CD14-positive monocyte (primary cell): ENCODE data around the gene ERCC6L2. TPM values are rescaled to one million over a fixed set of nuclear protein-coding genes. Genes with fewer than 3 reads are reported as not detected.

Experiments used
- DNase-seq, 3 donors: peaks; one replicate each; pipeline ENCODE4 v3.0.0-alpha.2; 2011 to 2022
- H2AFZ ChIP-seq: 2 replicates; pipeline ENCODE4 v1.6.0; 2012; ENCODE audit warnings: mild to moderate bottlenecking, low read depth, low read length, inconsistent platforms; ENCODE audit not compliant: insufficient read depth, poor library complexity, severe bottlenecking
- H3K27ac ChIP-seq, 2 donors: 1 replicate in 1 of 2; 2 replicates in 1 of 2; pipeline ENCODE4 v1.5.1; 2012 to 2013; ENCODE audit warnings: low read length in 2 of 2, control low read depth in 1 of 2, inconsistent platforms in 1 of 2, low read depth in 1 of 2, mild to moderate bottlenecking in 1 of 2
- H3K27me3 ChIP-seq, 2 donors: one replicate each; pipeline versions ENCODE4 v1.6.0 to v1.6.1; 2011 to 2013; ENCODE audit warnings: low read length in 2 of 2; ENCODE audit not compliant: control insufficient read depth in 2 of 2, insufficient read depth in 2 of 2
- H3K36me3 ChIP-seq, 2 donors: replicated peaks in 1 of 2; 1 replicate in 1 of 2; 2 replicates in 1 of 2; pipeline versions ENCODE4 v1.5.1 to v1.6.1; 2012 to 2013; ENCODE audit warnings: low read length in 2 of 2, control low read depth in 1 of 2, inconsistent platforms in 1 of 2, mild to moderate bottlenecking in 1 of 2; ENCODE audit not compliant: insufficient read depth in 2 of 2, control insufficient read depth in 1 of 2
- H3K4me1 ChIP-seq, 2 donors: 1 replicate in 1 of 2; 2 replicates in 1 of 2; pipeline versions ENCODE4 v1.5.1 to v1.6.1; 2012 to 2013; ENCODE audit warnings: low read length in 2 of 2, control low read depth in 1 of 2, inconsistent platforms in 1 of 2, mild to moderate bottlenecking in 1 of 2, moderate library complexity in 1 of 2; ENCODE audit not compliant: insufficient read depth in 2 of 2, control insufficient read depth in 1 of 2
- H3K4me2 ChIP-seq: replicated peaks from 2 replicates; pipeline ENCODE3; 2012; ENCODE audit warnings: low read length, moderate library complexity, mild to moderate bottlenecking; ENCODE audit not compliant: poor library complexity, severe bottlenecking; ENCODE audit errors: extremely low read depth
- H3K4me3 ChIP-seq, 3 experiments: fragments of 200-600 bp in 1 of 3; sonication (generic) in 1 of 3; replicated peaks in 1 of 3; 1 replicate in 2 of 3; 2 replicates in 1 of 3; pipeline ENCODE4 v1.5.1; 2011 to 2013; ENCODE audit warnings: low read length in 3 of 3, mild to moderate bottlenecking in 3 of 3, control low read depth in 2 of 3, low read depth in 2 of 3, inconsistent platforms in 1 of 3, moderate library complexity in 1 of 3
- H3K79me2 ChIP-seq: 2 replicates; pipeline ENCODE4 v1.6.0; 2012; ENCODE audit warnings: mild to moderate bottlenecking, control low read depth, inconsistent platforms, low read length, moderate library complexity; ENCODE audit not compliant: insufficient read depth
- H3K9ac ChIP-seq: 2 replicates; pipeline ENCODE4 v1.6.0; 2017; ENCODE audit warnings: low read length, mild to moderate bottlenecking; ENCODE audit not compliant: insufficient read depth, poor library complexity, severe bottlenecking
- H3K9me3 ChIP-seq, 2 donors: replicated peaks in 1 of 2; 1 replicate in 1 of 2; 2 replicates in 1 of 2; pipeline versions ENCODE4 v1.5.1 to v1.6.1; 2012 to 2013; ENCODE audit warnings: low read length in 2 of 2, control low read depth in 1 of 2; ENCODE audit not compliant: control insufficient read depth in 1 of 2, insufficient read depth in 1 of 2
- H4K20me1 ChIP-seq: 2 replicates; pipeline ENCODE4 v1.6.0; 2012; ENCODE audit warnings: mild to moderate bottlenecking, low read length, control low read depth, moderate library complexity; ENCODE audit not compliant: insufficient read depth
- H3K27ac Mint-ChIP-seq, 7 donors: one replicate each; pipeline ENCODE4 v1.8.0; 2020; ENCODE audit warnings: mild to moderate bottlenecking in 7 of 7, mixed read lengths in 7 of 7, moderate library complexity in 6 of 7, inconsistent platforms in 2 of 7
- H3K27me3 Mint-ChIP-seq, 3 donors: one replicate each; pipeline ENCODE4 v1.8.0; 2021 to 2022; ENCODE audit warnings: low read depth in 3 of 3, mild to moderate bottlenecking in 3 of 3, mixed read lengths in 3 of 3, moderate library complexity in 3 of 3, inconsistent platforms in 1 of 3
- H3K36me3 Mint-ChIP-seq, 2 donors: one replicate each; pipeline ENCODE4 v1.8.0; 2020; ENCODE audit warnings: mixed read lengths in 2 of 2, inconsistent platforms in 1 of 2, mild to moderate bottlenecking in 1 of 2
- H3K4me1 Mint-ChIP-seq: one replicate; pipeline ENCODE4 v1.8.0; 2020; ENCODE audit warnings: mild to moderate bottlenecking, mixed read lengths
- H3K4me3 Mint-ChIP-seq, 2 donors: one replicate each; pipeline ENCODE4 v1.8.0; 2020; ENCODE audit warnings: mild to moderate bottlenecking in 2 of 2, mixed read lengths in 2 of 2, moderate library complexity in 1 of 2
- H3K9me3 Mint-ChIP-seq, 7 donors: one replicate each; pipeline ENCODE4 v1.8.0; 2020 to 2022; ENCODE audit warnings: mixed read lengths in 7 of 7, mild to moderate bottlenecking in 6 of 7, moderate library complexity in 6 of 7, inconsistent platforms in 2 of 7
- CTCF ChIP-seq: fragments of 200-600 bp; IDR thresholded peaks from one replicate; pipeline ENCODE4 v1.8.0; 2022; ENCODE audit warnings: antibody characterized with exemption, mild to moderate bottlenecking
- WGBS: methylation state at CpG from one replicate; pipeline ENCODE4 v1.1.5; 2013; ENCODE audit warnings: missing lambda C conversion rate; ENCODE audit not compliant: insufficient coverage; 5-methylcytosine and 5-hydroxymethylcytosine counted together
- intact Hi-C, 2 donors: fragments of 100-400 bp; cut with micrococcal nuclease; formaldehyde crosslinking; loops; one replicate each; pipeline versions ENCODE4 v1.15.0 to v1.15.1; 2023
- polyA plus RNA-seq, 3 donors: library from polyadenylated mRNA; depleted of rRNA in 1 of 3; unstranded in 2 of 3; stranded (reverse) in 1 of 3; fragments of 300-500 nt in 2 of 3; fragments of >200 nt in 1 of 3; fragmentation: Illumina TruSeq in 2 of 3; gene quantifications; 1 replicate in 2 of 3; 2 replicates in 1 of 3; pipeline ENCODE4 v1.2.3, GENCODE V29; 2012 to 2021

ERCC6L2 gene
- polyA plus RNA-seq, 3 donors, result 7.1 to 18.9 (median 7.2) TPM

DNA sequence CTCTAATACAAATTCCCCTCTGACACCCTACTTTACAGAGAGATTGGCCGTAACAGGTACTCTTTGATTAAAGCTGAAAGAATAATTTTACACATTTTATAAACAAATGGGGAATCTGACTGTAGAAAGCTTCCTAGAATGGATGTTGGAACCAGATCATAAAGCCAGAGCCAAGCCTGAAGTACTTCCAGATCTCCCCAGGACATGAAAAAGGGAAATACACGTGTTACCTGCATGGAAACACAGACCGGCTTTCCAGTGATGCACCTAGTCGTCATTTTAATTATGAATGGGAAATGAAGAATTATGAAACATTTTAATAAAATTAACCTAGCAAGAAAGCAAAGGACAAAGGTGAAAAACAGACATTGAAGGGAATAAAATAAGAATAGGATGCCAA is 66.5 kb downstream of the ERCC6L2 start:
- H3K4me1 ChIP-seq, result no peaks in the 10 kb centered on the region
- DNase-seq, result no peak
- H2AFZ ChIP-seq, result no peak overlapping the region
- no peak overlapping the region for H3K27ac Mint-ChIP-seq
- H3K27ac ChIP-seq, result no peak overlapping the region
- H3K36me3 ChIP-seq, result peaks cover 36 to 72% of the 10 kb centered on the region in 2 donors
- peaks cover 12 to 29% of the 10 kb centered on the region in 2 donors for H3K9me3 ChIP-seq
- intact Hi-C loops, result no loop called here
- H3K4me2 ChIP-seq, result no peak overlapping the region
- WGBS, result no CpG with 5 or more reads among the region's 4 CpGs
- H3K27me3 ChIP-seq, result no peaks in the 10 kb centered on the region
- H3K4me1 Mint-ChIP-seq, result no peaks in the 10 kb centered on the region
- H3K27me3 Mint-ChIP-seq, result no peaks in the 10 kb centered on the region
- H3K9me3 Mint-ChIP-seq, result peaks cover 16 to 49% (median 33%) of the 10 kb centered on the region in 7 donors
- no peak overlapping the region for H3K9ac ChIP-seq
- no peak for TF ChIP-seq CTCF
- peaks cover 85 to 90% of the 10 kb centered on the region in 2 donors for H3K36me3 Mint-ChIP-seq
- no peaks in the 10 kb centered on the region for H4K20me1 ChIP-seq
- no peak overlapping the region for H3K4me3 Mint-ChIP-seq
- H3K79me2 ChIP-seq, result no peaks in the 10 kb centered on the region
- no peak overlapping the region for H3K4me3 ChIP-seq

DNA sequence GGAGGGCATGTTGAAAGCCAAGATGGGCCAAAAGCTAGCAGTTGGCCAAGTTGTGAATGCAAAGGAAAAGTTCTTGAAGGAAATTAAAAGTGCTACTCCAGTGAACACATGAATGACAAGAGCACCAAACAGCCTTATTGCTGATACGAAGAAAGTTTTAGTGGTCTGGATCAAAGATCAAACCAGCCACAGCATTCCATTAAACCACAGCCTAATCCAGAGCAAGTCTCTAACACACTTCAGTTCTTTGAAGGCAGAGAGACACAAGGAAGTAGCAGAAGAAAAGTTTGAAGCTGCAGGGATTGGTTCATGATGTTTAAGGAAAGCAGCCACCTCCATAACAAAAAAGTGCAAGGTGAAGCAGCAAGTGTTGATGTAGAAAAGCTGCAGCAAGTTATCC is 71.6 kb downstream of the ERCC6L2 start:
- peaks cover 17 to 41% of the 10 kb centered on the region in 2 donors for H3K36me3 ChIP-seq

More for the DNA sequence above, 71.6 kb downstream of the ERCC6L2 start:
- no peaks in the 10 kb centered on the region for H4K20me1 ChIP-seq
- H3K4me2 ChIP-seq, result no peak overlapping the region
- TF ChIP-seq CTCF, result no peak
- intact Hi-C loops, result no loop called here
- H3K9ac ChIP-seq, result no peak overlapping the region
- no peaks in the 10 kb centered on the region for H3K27me3 ChIP-seq
- no CpG with 5 or more reads among the region's 1 CpG for WGBS
- DNase-seq, result no peak
- no peak overlapping the region for H3K27ac ChIP-seq
- no peaks in the 10 kb centered on the region for H3K27me3 Mint-ChIP-seq
- H3K4me1 Mint-ChIP-seq, result no peaks in the 10 kb centered on the region
- no peaks in the 10 kb centered on the region for H3K4me1 ChIP-seq
- peaks cover 20 to 52% (median 33%) of the 10 kb centered on the region in 7 donors for H3K9me3 Mint-ChIP-seq
- H3K79me2 ChIP-seq, result no peaks in the 10 kb centered on the region
- H3K4me3 ChIP-seq, result no peak overlapping the region
- no peak overlapping the region for H2AFZ ChIP-seq
- H3K27ac Mint-ChIP-seq, result no peak overlapping the region
- peaks cover 65 to 81% of the 10 kb centered on the region in 2 donors for H3K36me3 Mint-ChIP-seq
- H3K9me3 ChIP-seq, result peaks cover 13 to 33% of the 10 kb centered on the region in 2 donors
- H3K4me3 Mint-ChIP-seq, result no peak overlapping the region
